Astrocyte (in vitro differentiated cells and primary cell): Measurements from ENCODE around the gene RNF123. TPM values are rescaled to one million over a fixed set of nuclear protein-coding genes. Genes with fewer than 3 reads are reported as not detected.

Experiments
- DNase-seq: peaks from one replicate; pipeline ENCODE4 v3.0.0-alpha.2; 2010; ENCODE audit warnings: low read depth
- FAIRE-seq: peaks from 2 replicates; lab custom pipeline; 2011; peaks lifted over from hg19 to GRCh38; lab: Jason Lieb, UNC
- H2AFZ ChIP-seq: 2 replicates; pipeline ENCODE4 v1.6.0; 2012; ENCODE audit warnings: low read depth, low read length, inconsistent platforms
- H3K27ac ChIP-seq: 2 replicates; pipeline ENCODE4 v1.5.1; 2011; ENCODE audit warnings: low read depth, low read length, inconsistent platforms
- H3K27me3 ChIP-seq: 2 replicates; pipeline ENCODE4 v1.6.0; 2011; ENCODE audit warnings: low read length, inconsistent platforms; ENCODE audit not compliant: insufficient read depth
- H3K36me3 ChIP-seq: 2 replicates; pipeline ENCODE4 v1.5.1; 2011; ENCODE audit warnings: low read length, inconsistent platforms; ENCODE audit not compliant: insufficient read depth
- H3K4me1 ChIP-seq: 2 replicates; pipeline ENCODE4 v1.5.1; 2011; ENCODE audit warnings: low read length, inconsistent platforms; ENCODE audit not compliant: insufficient read depth
- H3K4me2 ChIP-seq: 2 replicates; pipeline ENCODE4 v1.6.0; 2012; ENCODE audit warnings: low read length, inconsistent platforms
- H3K4me3 ChIP-seq: 2 replicates; pipeline ENCODE4 v1.5.1; 2011; ENCODE audit warnings: low read depth, mild to moderate bottlenecking, low read length, inconsistent platforms; ENCODE audit not compliant: insufficient read depth
- H3K79me2 ChIP-seq: 2 replicates; pipeline ENCODE4 v1.6.0; 2012; ENCODE audit warnings: mild to moderate bottlenecking, low read length, inconsistent platforms; ENCODE audit not compliant: insufficient read depth
- H3K9ac ChIP-seq: 2 replicates; pipeline ENCODE4 v1.6.0; 2012; ENCODE audit warnings: mild to moderate bottlenecking, low read length, inconsistent platforms
- H3K9me3 ChIP-seq: 2 replicates; pipeline ENCODE4 v1.5.1; 2012; ENCODE audit warnings: low read depth, mild to moderate bottlenecking, low read length, inconsistent platforms; ENCODE audit not compliant: insufficient read depth
- H4K20me1 ChIP-seq: 2 replicates; pipeline ENCODE4 v1.6.0; 2012; ENCODE audit warnings: low read length, inconsistent platforms; ENCODE audit not compliant: insufficient read depth
- H3K27ac Mint-ChIP-seq: one replicate; pipeline ENCODE4 v1.8.0; 2021; ENCODE audit warnings: mild to moderate bottlenecking, mixed read lengths; ENCODE audit not compliant: unreplicated experiment
- H3K27me3 Mint-ChIP-seq: one replicate; pipeline ENCODE4 v1.8.0; 2021; ENCODE audit warnings: low read depth, mixed read lengths; ENCODE audit not compliant: unreplicated experiment
- H3K36me3 Mint-ChIP-seq: one replicate; pipeline ENCODE4 v1.8.0; 2021; ENCODE audit warnings: low read depth, mixed read lengths; ENCODE audit not compliant: unreplicated experiment
- H3K4me1 Mint-ChIP-seq: one replicate; pipeline ENCODE4 v1.8.0; 2021; ENCODE audit warnings: low read depth, mixed read lengths; ENCODE audit not compliant: unreplicated experiment
- H3K4me3 Mint-ChIP-seq: one replicate; pipeline ENCODE4 v1.8.0; 2021; ENCODE audit warnings: mild to moderate bottlenecking, moderate library complexity, mixed read lengths; ENCODE audit not compliant: unreplicated experiment
- H3K9me3 Mint-ChIP-seq: one replicate; pipeline ENCODE4 v1.8.0; 2021; ENCODE audit warnings: mild to moderate bottlenecking, mixed read lengths; ENCODE audit not compliant: unreplicated experiment
- EZH2 ChIP-seq: IDR thresholded peaks from 2 replicates; pipeline ENCODE4 v1.6.1; 2012; ENCODE audit warnings: mild to moderate bottlenecking, low read length, inconsistent platforms; ENCODE audit not compliant: insufficient read depth
- total RNA-seq: library from RNA; stranded (reverse); gene quantifications from 2 replicates; pipeline ENCODE4 v1.2.1, GENCODE V29; 2021
- TF ChIP-seq, protein P1 (sequence below): IDR thresholded peaks from 2 replicates; pipeline ENCODE4 v1.5.1; 2011; ENCODE audit warnings: low read depth, mild to moderate bottlenecking, inconsistent platforms, low read length, moderate library complexity; ENCODE audit not compliant: insufficient read depth

RNF123 gene
- total RNA-seq, 1 donor from 2014 or later = 40.9 TPM

DNA sequence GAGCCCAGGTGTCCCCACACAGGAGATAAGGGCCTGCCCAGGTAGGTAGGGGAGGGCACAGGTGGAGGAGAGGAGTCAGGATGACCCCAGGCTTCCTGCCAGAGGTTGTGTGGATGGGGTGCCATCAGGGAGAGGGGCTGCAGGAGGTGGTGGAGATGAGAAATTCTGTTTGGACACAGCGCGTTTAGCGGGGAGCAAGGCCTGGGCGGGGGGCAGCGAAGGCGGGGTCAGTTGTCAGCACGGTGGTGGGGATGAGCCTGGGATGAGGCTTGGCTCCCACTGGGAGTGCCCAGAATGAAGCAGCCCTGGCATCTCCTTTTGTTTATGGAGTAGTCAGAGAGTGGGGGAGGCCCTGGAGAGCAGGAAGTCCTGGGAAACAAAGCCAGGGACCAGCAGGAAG, 14.6 kb downstream of the RNF123 start:
- no peak overlapping the region for H3K4me3 Mint-ChIP-seq
- TF ChIP-seq, protein P1, sequence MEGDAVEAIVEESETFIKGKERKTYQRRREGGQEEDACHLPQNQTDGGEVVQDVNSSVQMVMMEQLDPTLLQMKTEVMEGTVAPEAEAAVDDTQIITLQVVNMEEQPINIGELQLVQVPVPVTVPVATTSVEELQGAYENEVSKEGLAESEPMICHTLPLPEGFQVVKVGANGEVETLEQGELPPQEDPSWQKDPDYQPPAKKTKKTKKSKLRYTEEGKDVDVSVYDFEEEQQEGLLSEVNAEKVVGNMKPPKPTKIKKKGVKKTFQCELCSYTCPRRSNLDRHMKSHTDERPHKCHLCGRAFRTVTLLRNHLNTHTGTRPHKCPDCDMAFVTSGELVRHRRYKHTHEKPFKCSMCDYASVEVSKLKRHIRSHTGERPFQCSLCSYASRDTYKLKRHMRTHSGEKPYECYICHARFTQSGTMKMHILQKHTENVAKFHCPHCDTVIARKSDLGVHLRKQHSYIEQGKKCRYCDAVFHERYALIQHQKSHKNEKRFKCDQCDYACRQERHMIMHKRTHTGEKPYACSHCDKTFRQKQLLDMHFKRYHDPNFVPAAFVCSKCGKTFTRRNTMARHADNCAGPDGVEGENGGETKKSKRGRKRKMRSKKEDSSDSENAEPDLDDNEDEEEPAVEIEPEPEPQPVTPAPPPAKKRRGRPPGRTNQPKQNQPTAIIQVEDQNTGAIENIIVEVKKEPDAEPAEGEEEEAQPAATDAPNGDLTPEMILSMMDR = no peak
- no peak for TF ChIP-seq EZH2
- H3K36me3 Mint-ChIP-seq = peaks cover 12% of the 10 kb centered on the region
- H3K9me3 Mint-ChIP-seq = no peaks in the 10 kb centered on the region
- H3K4me3 ChIP-seq = no peak overlapping the region
- H3K27ac ChIP-seq = no peak overlapping the region
- H3K9ac ChIP-seq = no peak overlapping the region
- H3K36me3 ChIP-seq = no peaks in the 10 kb centered on the region
- H3K4me2 ChIP-seq = no peak overlapping the region
- H3K79me2 ChIP-seq = no peaks in the 10 kb centered on the region
- no peaks in the 10 kb centered on the region for H3K9me3 ChIP-seq
- H4K20me1 ChIP-seq = peaks cover 10% of the 10 kb centered on the region
- DNase-seq (no peak), FAIRE-seq (no peak)
- no peak overlapping the region for H3K27ac Mint-ChIP-seq
- H3K27me3 ChIP-seq = no peaks in the 10 kb centered on the region
- H3K4me1 ChIP-seq = no peaks in the 10 kb centered on the region
- H3K27me3 Mint-ChIP-seq = no peaks in the 10 kb centered on the region
- peaks cover 8% of the 10 kb centered on the region for H3K4me1 Mint-ChIP-seq
- H2AFZ ChIP-seq = no peak overlapping the region

- no peak overlapping the region for H2AFZ ChIP-seq
- peaks cover 12% of the 10 kb centered on the region for H3K36me3 Mint-ChIP-seq
- TF ChIP-seq, protein P1 = no peak
- no peak for TF ChIP-seq EZH2
- no peaks in the 10 kb centered on the region for H3K27me3 ChIP-seq
- H3K4me3 ChIP-seq = no peak overlapping the region
- peaks cover 10% of the 10 kb centered on the region for H4K20me1 ChIP-seq
- H3K36me3 ChIP-seq = no peaks in the 10 kb centered on the region
- no peak overlapping the region for H3K4me3 Mint-ChIP-seq
- no peaks in the 10 kb centered on the region for H3K9me3 ChIP-seq
- FAIRE-seq (no peak), DNase-seq (no peak)
- no peak overlapping the region for H3K4me2 ChIP-seq
- H3K27me3 Mint-ChIP-seq = no peaks in the 10 kb centered on the region
- no peaks in the 10 kb centered on the region for H3K4me1 ChIP-seq
- H3K27ac Mint-ChIP-seq = no peak overlapping the region
- no peak overlapping the region for H3K27ac ChIP-seq
- H3K4me1 Mint-ChIP-seq = peaks cover 8% of the 10 kb centered on the region
- no peaks in the 10 kb centered on the region for H3K9me3 Mint-ChIP-seq
- H3K9ac ChIP-seq = no peak overlapping the region
- no peaks in the 10 kb centered on the region for H3K79me2 ChIP-seq
Measured at GRCh38 chr3:49704629-49705028, 15.3 kb downstream of the RNF123 start.

DNA sequence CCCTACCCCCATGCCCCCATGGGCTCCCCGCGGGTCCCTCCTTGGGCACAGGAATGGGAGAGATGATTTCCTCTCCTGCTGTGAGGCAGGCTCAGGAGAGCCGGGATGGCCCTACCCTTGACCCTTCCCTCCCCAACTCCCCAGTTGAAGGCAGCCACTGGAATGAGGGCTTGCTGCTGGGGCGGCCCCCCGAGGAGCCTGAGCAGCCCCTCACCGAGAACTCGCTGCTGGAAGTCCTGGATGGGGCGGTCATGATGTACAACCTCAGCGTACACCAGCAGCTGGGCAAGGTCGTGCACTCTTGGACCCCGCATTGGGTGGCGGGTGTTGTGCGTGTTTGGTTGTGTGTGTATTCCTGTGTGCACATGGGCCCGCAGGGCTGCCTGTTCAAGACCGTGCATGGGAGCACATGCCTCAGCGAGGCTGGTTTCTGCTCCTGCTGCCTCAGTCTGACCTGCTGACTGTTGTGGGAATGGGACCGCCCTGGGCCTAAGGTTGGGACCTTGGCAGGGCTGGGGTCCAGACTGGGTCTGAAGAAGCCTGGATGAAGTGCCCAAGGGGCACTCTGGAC, 16.1 kb downstream of the RNF123 start:
- Mint-ChIP-seq H3K36me3 (peaks cover 13% of the 10 kb centered on the region), H3K27ac (no peak overlapping the region), H3K27me3 (no peaks in the 10 kb centered on the region), H3K4me1 (peaks cover 8% of the 10 kb centered on the region), H3K9me3 (no peaks in the 10 kb centered on the region), H3K4me3 (no peak overlapping the region)
- Histone ChIP-seq H3K9me3 (no peaks in the 10 kb centered on the region), H3K27me3 (no peaks in the 10 kb centered on the region), H3K4me1 (no peaks in the 10 kb centered on the region), H3K4me2 (no peak overlapping the region), H3K4me3 (no peak overlapping the region), H3K9ac (no peak overlapping the region), H3K79me2 (no peaks in the 10 kb centered on the region), H2AFZ (no peak overlapping the region), H4K20me1 (peaks cover 10% of the 10 kb centered on the region), H3K27ac (no peak overlapping the region), H3K36me3 (no peaks in the 10 kb centered on the region)
- FAIRE-seq = no peak
- DNase-seq = no peak
- TF ChIP-seq, protein P1 = no peak
- TF ChIP-seq EZH2 = no peak
